SU-DHL-6 (cell line): ENCODE data around the gene GAS2L2.

ENCODE experiments used
- CTCF ChIP-seq: fragments of 200-600 bp; sonication (generic); IDR thresholded peaks from one replicate; pipeline ENCODE4 v1.5.1; 2017; ENCODE audit warnings: antibody characterized with exemption, mild to moderate bottlenecking, low read length, moderate library complexity; ENCODE audit not compliant: insufficient read depth, poor library complexity, severe bottlenecking
- EZH2phosphoT487 ChIP-seq: fragments of 200-600 bp; sonication (generic), shearing (Covaris generic); conservative IDR thresholded peaks from 2 replicates; pipeline ENCODE4 v1.6.1; 2018; ENCODE audit warnings: mild to moderate bottlenecking, antibody characterized with exemption, low read length, moderate library complexity, mixed read lengths

DNA sequence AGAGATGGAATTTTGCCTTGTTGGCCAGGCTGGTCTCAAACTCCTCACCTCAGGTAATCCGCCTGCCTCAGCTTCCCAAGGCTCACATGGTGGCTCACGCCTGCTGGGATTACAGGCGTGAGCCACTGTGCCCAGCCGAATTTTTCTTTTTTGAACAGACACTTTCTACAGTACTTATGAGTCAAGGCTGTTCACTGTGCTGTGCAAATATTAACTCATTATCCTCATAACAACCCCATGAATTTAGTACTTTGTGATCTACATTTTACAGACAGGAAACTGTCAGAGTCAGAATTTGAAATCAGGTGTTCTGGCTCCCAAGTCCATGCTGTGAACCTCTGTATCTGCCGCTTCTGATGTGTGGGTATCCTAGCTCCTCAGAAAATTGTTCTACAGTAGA, 47.3 kb downstream of the GAS2L2 start:
- TF ChIP-seq CTCF, result no peak
- TF ChIP-seq EZH2phosphoT487, result no peak
